ENCODE data around the gene TSHZ2. TPM values are rescaled to one million over a fixed set of nuclear protein-coding genes. Genes with fewer than 3 reads are reported as not detected.
A peak's percentile ranks its signal among the peaks of the same experiment; 100 is the strongest.

The TSHZ2 gene
- total RNA-seq, 1 donor from 2014 or later = 1.6 TPM

DNA sequence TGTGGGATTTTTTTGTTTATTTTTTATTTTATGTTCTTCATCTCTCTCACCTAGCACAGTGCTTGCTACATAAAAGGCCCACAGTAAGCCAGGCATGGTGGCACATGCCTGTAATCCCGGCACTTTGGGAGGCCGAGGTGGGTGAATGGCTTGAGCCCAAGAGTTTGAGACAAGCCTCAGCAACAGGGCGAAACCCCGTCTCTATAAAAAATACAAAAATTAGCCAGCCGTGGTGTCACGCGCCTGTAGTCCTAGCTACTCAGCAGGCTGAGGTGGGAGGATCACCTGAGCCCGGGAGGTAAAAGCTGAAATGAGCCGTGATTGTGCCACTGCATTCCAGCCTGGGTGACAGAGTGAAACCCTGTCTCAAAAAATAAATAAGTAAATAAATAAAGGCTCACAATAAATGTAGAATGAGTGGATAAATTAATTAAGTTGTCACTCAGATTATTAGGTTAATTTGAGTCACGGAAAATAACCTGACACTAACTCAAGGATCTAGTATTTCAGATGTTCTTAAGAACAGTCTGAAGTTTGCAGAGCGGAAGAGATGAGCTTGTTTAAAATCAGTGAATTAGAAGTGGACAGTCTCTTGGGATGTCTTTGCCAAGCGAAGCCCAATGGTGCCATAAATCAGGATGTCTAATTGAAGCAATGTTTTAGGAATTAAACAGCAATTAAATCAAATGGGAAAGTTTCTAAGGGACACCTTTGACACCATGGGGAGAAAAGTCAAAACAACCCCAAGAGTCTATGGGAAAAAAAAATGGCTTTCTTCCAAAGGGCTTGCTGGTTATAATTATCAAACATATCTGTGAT is 407.1 kb downstream of the TSHZ2 start:
- H3K4me3 ChIP-seq (ENCODE audit: low read depth, low read length) = no peak overlapping the region
- no peaks in the 10 kb centered on the region for H3K27me3 ChIP-seq (ENCODE audit: control insufficient read depth, insufficient read depth, low read length)
- H3K36me3 ChIP-seq (ENCODE audit: control insufficient read depth, insufficient read depth, low read length) = no peaks in the 10 kb centered on the region
- DNase-seq (ENCODE audit: low read depth) (no peak), FAIRE-seq (no peak)
- TF ChIP-seq CTCF (IDR thresholded peaks at IDR 0.05; ENCODE audit: insufficient read depth, low read length, severe bottlenecking) = no peak

- no peaks in the 10 kb centered on the region for H3K27me3 ChIP-seq (ENCODE audit: control insufficient read depth, insufficient read depth, low read length)
Measured at GRCh38 chr20:53379833-53380120, 407.6 kb downstream of the TSHZ2 start.

DNA sequence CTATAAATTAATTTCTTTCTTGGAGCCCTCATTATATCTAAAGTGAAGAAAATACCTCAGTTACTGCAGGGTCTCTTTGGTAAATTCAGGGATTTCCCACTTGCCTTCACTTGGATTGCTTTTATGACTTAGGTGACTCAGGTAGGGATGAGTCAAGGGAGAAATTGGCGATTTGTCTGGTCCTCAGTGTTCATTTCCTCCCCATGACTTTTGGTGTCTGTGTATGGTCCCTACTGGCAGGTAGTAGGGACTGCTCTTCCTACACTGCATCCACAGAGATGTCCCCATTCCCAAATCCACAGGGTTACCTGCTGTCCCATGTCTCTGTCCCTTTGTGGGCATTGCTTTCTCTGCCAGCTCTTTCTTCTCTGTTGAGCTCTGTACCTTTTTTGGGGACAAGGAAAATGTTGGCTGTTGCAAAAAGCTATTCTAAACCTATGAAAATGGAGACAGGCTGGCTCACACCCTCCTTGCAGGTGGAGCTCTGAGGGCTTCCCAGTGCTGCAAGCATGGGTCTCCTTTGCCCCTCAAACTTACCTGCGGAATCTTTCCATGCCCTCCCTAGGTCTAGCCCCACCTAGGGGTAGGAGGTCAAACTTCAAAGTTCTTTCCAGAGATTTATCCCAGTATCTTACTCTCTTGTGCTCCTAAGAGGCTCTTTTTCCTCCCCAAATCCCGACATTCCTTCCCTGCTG is 409.6 kb downstream of the TSHZ2 start:
- no peak overlapping the region for H3K4me3 ChIP-seq (ENCODE audit: low read depth, low read length)
- TF ChIP-seq CTCF (IDR thresholded peaks at IDR 0.05; ENCODE audit: insufficient read depth, low read length, severe bottlenecking) = no peak
- peak; percentile 3 for DNase-seq (ENCODE audit: low read depth)

More at GRCh38 chr20:53379833-53380120, 407.6 kb downstream of the TSHZ2 start:
- no peak for TF ChIP-seq CTCF (IDR thresholded peaks at IDR 0.05; ENCODE audit: insufficient read depth, low read length, severe bottlenecking)
- FAIRE-seq (no peak), DNase-seq (ENCODE audit: low read depth) (no peak)
- no peaks in the 10 kb centered on the region for H3K36me3 ChIP-seq (ENCODE audit: control insufficient read depth, insufficient read depth, low read length)
- H3K4me3 ChIP-seq (ENCODE audit: low read depth, low read length) = no peak overlapping the region

DNA sequence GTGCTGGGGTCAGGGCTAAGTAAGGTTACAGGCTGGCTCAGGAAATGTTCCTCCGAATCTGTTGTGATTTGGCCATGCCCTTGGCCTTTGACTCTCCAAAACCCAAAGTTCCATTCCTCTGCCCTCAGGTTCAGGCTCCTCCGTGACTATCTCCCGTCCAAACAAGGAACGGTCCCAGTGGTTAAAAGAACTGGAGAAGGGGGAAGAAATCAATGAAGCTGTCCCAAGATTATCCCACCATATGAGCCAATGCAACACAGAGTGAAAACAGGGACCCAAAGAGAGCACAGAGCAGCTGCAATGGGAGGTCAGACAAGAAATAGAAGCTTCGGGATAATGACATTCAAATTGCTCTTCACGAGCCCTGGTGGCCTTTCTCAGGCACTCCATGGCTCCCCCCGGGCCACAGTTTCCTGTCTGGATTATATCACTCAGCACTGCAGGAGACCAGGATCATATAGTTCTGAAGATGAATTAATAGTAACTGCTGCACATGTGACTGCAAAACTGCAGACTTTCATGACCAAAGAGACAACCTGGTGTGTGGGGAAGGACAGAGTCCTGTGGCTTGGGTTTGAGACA is 410.2 kb downstream of the TSHZ2 start:
- H3K27me3 ChIP-seq (ENCODE audit: control insufficient read depth, insufficient read depth, low read length) = no peaks in the 10 kb centered on the region
- DNase-seq (ENCODE audit: low read depth) = no peak
- no peak for TF ChIP-seq CTCF (IDR thresholded peaks at IDR 0.05; ENCODE audit: insufficient read depth, low read length, severe bottlenecking)
- no peak overlapping the region for H3K4me3 ChIP-seq (ENCODE audit: low read depth, low read length)
- no peak for FAIRE-seq
- no peaks in the 10 kb centered on the region for H3K36me3 ChIP-seq (ENCODE audit: control insufficient read depth, insufficient read depth, low read length)

More for the DNA sequence above, 409.6 kb downstream of the TSHZ2 start:
- Histone ChIP-seq H3K27me3 (ENCODE audit: control insufficient read depth, insufficient read depth, low read length) (no peaks in the 10 kb centered on the region), H3K36me3 (ENCODE audit: control insufficient read depth, insufficient read depth, low read length) (no peaks in the 10 kb centered on the region)
- no peak for FAIRE-seq

DNA sequence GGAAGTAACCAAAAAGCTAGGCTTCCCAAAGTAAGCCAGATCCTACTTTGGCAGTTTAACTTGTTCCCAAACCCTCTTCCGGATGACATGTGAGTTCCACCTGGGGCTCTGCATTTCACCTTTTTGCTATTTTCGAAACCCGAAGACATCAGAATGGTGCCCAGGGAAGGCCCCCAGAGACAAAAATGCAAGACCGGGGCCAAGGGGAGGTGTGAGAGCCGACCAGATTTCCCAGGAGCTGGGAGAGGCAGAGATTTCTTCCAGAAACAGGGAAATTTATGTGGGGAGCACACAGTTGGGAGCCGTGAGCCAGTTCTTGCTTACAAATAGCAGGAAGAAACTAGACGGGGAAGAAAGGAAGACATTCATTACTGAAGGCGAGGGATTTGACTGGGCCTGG is 411.8 kb downstream of the TSHZ2 start:
- DNase-seq (ENCODE audit: low read depth) (no peak), FAIRE-seq (no peak)
- TF ChIP-seq CTCF (IDR thresholded peaks at IDR 0.05; ENCODE audit: insufficient read depth, low read length, severe bottlenecking) = no peak
- H3K36me3 ChIP-seq (ENCODE audit: control insufficient read depth, insufficient read depth, low read length) = no peaks in the 10 kb centered on the region
- no peak overlapping the region for H3K4me3 ChIP-seq (ENCODE audit: low read depth, low read length)
- no peaks in the 10 kb centered on the region for H3K27me3 ChIP-seq (ENCODE audit: control insufficient read depth, insufficient read depth, low read length)
